GM18907 (cell line): ENCODE data around the gene WNT8A.

Experiments used
- ATAC-seq: cut with Tn5 transposase; IDR thresholded peaks from one replicate; pipeline ENCODE4 v1.9.1; 2021; ENCODE audit warnings: mild to moderate bottlenecking, moderate library complexity; ENCODE audit not compliant: unreplicated experiment

WNT8A gene

GRCh38 chr5:138139781-138140090 is 55.9 kb downstream of the WNT8A start:
- no peak for ATAC-seq

- ATAC-seq, result no peak
These were observed 56.4 kb downstream of the WNT8A start for GRCh38 chr5:138140268-138140667.
